H54 (cell line): ENCODE measurements around the gene TRAIP.

Experiments used
- DNase-seq: peaks from one replicate; pipeline ENCODE4 v3.0.0; 2011; ENCODE audit warnings: low spot score, mixed read lengths; ENCODE audit not compliant: insufficient read length
- FAIRE-seq: peaks from 3 replicates; lab custom pipeline; 2011; peaks lifted over from hg19 to GRCh38; lab: Jason Lieb, UNC
- POLR2A ChIP-seq: IDR thresholded peaks from 2 replicates; pipeline ENCODE4 v1.6.1; 2011; ENCODE audit warnings: low read depth, mild to moderate bottlenecking, low read length

Gene TRAIP

GRCh38 chr3:49883998-49884397, 27.6 kb upstream of the TRAIP start:
- TF ChIP-seq POLR2A, result no peak
- DNase-seq (no peak), FAIRE-seq (no peak)

GRCh38 chr3:49882166-49882565, 25.8 kb upstream of the TRAIP start:
- TF ChIP-seq POLR2A, result no peak
- no peak for DNase-seq

GRCh38 chr3:49880581-49881315, 24.4 kb upstream of the TRAIP start:
- DNase-seq (no peak), FAIRE-seq (no peak)
- TF ChIP-seq POLR2A, result no peak

More at GRCh38 chr3:49882166-49882565, 25.8 kb upstream of the TRAIP start:
- FAIRE-seq, result no peak

DNA sequence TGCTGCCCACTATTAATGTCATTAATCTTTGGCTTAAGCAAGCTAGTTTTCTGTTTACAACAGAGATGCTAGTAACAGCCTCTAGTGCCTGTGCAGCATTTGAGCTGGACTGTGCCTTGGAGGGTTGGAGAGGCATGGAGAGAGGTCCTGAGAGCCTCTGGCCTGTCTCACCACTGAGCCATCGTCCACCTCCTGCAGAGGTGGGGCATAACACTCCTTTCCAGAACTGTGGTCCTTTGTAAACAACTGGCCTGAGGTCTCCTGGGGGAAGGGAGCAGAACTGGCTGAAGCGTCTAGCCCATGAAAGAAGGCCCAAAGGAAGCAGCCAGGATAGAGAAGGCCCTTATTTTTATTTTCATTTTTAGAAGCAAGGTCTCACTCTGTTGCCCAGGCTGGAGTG, 23.4 kb upstream of the TRAIP start:
- no peak for FAIRE-seq
- no peak for DNase-seq
- no peak for TF ChIP-seq POLR2A

DNA sequence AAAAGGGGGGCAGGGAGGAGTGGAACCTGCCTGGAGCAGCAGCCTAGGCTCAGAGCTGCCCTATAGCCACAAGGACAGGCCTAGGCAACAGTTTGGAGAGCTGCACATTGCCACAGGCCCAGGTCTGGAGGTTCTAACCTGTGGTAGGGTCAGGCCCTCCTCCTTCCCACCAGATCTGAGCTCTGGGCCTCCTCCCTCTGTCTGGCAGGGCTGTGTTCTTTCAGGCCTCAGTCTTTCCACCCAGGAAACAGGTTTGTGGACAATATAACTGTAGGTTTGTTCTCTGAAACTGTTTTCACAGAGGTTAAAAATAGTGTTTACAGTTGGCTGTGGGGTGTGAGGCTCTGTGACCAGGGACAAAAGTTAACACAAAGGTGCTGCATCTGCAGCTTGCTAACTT, 22.3 kb upstream of the TRAIP start:
- FAIRE-seq (no peak), DNase-seq (no peak)
- TF ChIP-seq POLR2A, result no peak

- FAIRE-seq (no peak), DNase-seq (no peak)
- no peak for TF ChIP-seq POLR2A
These were observed 21.4 kb upstream of the TRAIP start for GRCh38 chr3:49877716-49878115.

GRCh38 chr3:49876567-49876966, 20.2 kb upstream of the TRAIP start:
- no peak for TF ChIP-seq POLR2A

GRCh38 chr3:49873623-49874022, 17.3 kb upstream of the TRAIP start:
- FAIRE-seq, result no peak
- DNase-seq, result no peak
- TF ChIP-seq POLR2A, result no peak

More at GRCh38 chr3:49876567-49876966, 20.2 kb upstream of the TRAIP start:
- DNase-seq (no peak), FAIRE-seq (no peak)

DNA sequence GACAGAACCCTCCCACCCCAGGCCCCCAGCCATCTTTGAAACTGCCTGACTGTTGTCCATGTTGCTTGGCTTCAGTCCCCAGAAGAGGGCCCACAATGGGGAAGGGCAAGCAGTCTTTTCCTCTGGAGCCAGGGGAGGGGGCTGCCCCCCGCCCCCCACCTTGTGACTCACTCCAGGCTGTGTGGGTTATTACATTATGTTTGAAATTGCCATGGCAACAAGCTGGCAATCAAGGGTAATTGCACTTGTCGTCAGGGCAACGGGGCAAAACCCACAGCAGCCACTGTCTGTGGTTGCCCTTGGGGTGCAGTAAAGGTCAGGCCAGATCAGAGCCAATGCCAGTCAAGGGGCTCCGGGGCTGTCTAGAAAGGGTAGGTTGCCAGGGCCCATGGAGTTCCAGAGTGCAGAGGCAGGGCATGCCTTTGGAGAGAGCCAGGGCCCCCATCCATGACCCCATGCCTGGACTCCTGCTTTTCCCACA, 16.5 kb upstream of the TRAIP start:
- FAIRE-seq, result no peak
- DNase-seq, result no peak
- no peak for TF ChIP-seq POLR2A

- DNase-seq (no peak), FAIRE-seq (no peak)
- TF ChIP-seq POLR2A, result no peak
These were observed 15.3 kb upstream of the TRAIP start for GRCh38 chr3:49871531-49872153.

GRCh38 chr3:49869525-49870126, 13.3 kb upstream of the TRAIP start, which contains the start of gene CAMKV:
CAMKV (minus strand) TSS chr3:49869906; CDS start chr3:49862388, 7,518 bp downstream.
- no peak for TF ChIP-seq POLR2A
- FAIRE-seq (no peak), DNase-seq (no peak)

GRCh38 chr3:49868862-49869466, 12.6 kb upstream of the TRAIP start:
- FAIRE-seq, result no peak
- no peak for TF ChIP-seq POLR2A
- no peak for DNase-seq

GRCh38 chr3:49867871-49868321, 11.5 kb upstream of the TRAIP start:
- TF ChIP-seq POLR2A, result no peak
- no peak for FAIRE-seq
- peak; percentile 61 for DNase-seq

DNA sequence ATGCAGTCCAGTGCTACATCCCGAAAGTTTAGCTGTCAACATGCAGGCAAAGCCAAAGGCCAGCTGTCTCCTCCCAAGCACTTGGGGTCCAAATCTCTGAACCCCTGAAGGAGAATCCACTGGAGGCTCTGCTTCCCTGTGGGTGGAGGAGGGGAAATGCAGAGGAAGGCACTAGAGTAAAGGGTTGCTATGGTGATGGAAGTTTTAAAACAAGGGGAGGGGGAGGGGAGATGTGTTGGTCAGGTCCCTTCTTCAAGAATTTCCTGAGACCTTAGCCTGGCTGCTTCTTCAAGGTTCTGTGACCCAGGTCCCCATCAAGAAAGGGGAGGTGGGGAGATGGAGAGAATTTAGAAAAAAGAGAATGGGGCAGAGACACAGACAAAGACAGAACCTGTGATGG, 11.0 kb upstream of the TRAIP start:
- no peak for TF ChIP-seq POLR2A
- FAIRE-seq (no peak), DNase-seq (no peak)
